Peyer's patch (tissue), 4 donors: ENCODE data around the gene DCHS1. TPM values are rescaled to one million over a fixed set of nuclear protein-coding genes. Genes with fewer than 3 reads are reported as not detected.

Source experiments
- DNase-seq, 3 donors: peaks; one replicate each; pipeline ENCODE4 v3.0.0-alpha.2; 2017 to 2019
- H3K27ac ChIP-seq, 4 donors: fragments of 200-600 bp; sonication (generic); one replicate each; pipeline ENCODE4 v1.5.1; 2016 to 2019
- H3K27me3 ChIP-seq, 2 donors: fragments of 200-600 bp; sonication (generic); one replicate each; pipeline ENCODE4 v1.5.1; 2019
- H3K36me3 ChIP-seq, 3 donors: fragments of 200-600 bp; sonication (generic); one replicate each; pipeline ENCODE4 v1.5.1; 2016 to 2019
- H3K4me1 ChIP-seq, 4 donors: fragments of 200-600 bp; sonication (generic); one replicate each; pipeline ENCODE4 v1.5.1; 2016 to 2019
- H3K4me3 ChIP-seq, 4 donors: fragments of 200-600 bp; sonication (generic); 1 replicate in 3 of 4; 2 replicates in 1 of 4; pipeline ENCODE4 v1.5.1; 2016 to 2019; ENCODE audit warnings: mild to moderate bottlenecking in 1 of 4
- H3K9me3 ChIP-seq, 4 donors: fragments of 200-600 bp; sonication (generic); one replicate each; pipeline ENCODE4 v1.5.1; 2016 to 2019; ENCODE audit warnings: mild to moderate bottlenecking in 1 of 4
- POLR2A ChIP-seq, 2 donors: fragments of 450-650 bp; IDR thresholded peaks; one replicate each; pipeline ENCODE4 v1.5.1; 2017; ENCODE audit warnings: antibody characterized with exemption in 2 of 2, mild to moderate bottlenecking in 2 of 2, moderate library complexity in 2 of 2
- total RNA-seq, 4 donors: library from RNA; depleted of rRNA; stranded (reverse); fragments of >200 nt; gene quantifications; one replicate each; pipeline ENCODE4 v1.1.0, GENCODE V29; 2016
- TF ChIP-seq, protein P1 (sequence below), 6 experiments: fragments of 450-650 bp in 4 of 6; fragments of 200-600 bp in 2 of 6; sonication (generic) in 1 of 6; IDR thresholded peaks; one replicate each; pipeline ENCODE4 v1.5.1; 2017 to 2019; ENCODE audit warnings: antibody characterized with exemption in 6 of 6, mild to moderate bottlenecking in 3 of 6, moderate library complexity in 1 of 6

Gene DCHS1
- total RNA-seq, 4 donors from 2014 or later: 2.8 to 12.4 (median 9.7) TPM

DNA sequence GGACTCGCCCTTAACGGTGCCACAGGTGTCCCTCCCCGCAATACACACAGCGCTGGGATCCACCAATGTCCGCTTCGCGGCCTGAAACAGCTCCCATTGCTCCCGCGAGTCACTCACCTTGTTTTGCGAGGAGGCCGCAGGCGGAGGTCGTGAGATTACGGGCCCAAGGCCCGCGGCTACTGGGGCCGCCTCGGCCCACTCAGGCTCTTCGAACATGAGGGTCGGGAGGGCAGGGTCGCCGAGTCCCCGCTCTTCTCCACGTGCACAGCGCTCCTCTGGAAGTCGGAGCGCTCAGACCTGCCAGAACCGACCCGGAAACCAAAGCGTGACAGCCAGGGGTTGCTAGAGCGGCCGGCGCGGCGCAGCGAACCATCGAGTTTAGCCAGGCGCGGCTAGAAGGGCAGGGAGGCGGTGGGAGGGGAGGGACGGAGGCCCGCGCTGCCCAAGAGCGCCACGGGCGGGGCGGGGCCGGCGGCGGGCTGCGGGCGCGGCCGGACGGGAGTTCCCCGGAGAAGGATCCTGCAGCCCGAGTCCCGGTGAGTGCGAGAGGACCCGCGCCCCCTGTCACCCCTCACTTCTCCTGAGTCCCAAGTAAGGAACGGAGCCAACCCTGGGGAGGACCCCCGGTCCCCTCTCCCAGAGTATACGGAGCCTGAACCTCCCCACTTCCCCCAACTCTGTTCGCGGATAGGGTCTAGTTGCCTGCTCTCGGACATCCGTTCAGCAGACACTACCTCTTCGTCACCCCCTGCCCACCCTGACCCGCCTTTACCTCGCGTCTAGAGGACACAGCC is 52.1 kb downstream of the DCHS1 start, which contains the start of the genes ILK and RRP8:
ILK (plus strand) TSS at position 488 of the 794 bp plus-strand sequence. CDS start 498 bp downstream, outside the sequence.
RRP8 (minus strand) TSS at position 330 of the 794 bp plus-strand sequence; CDS start at position 216, 114 bp downstream.
- H3K27me3 ChIP-seq: no peaks in the 10 kb centered on the region
- peak within 1 kb of the TSS; percentile 77 to 87 (median 84) for H3K4me3 ChIP-seq
- TF ChIP-seq POLR2A (IDR thresholded peaks at IDR 0.05): peak; percentile 67 to 72
- TF ChIP-seq, protein P1, sequence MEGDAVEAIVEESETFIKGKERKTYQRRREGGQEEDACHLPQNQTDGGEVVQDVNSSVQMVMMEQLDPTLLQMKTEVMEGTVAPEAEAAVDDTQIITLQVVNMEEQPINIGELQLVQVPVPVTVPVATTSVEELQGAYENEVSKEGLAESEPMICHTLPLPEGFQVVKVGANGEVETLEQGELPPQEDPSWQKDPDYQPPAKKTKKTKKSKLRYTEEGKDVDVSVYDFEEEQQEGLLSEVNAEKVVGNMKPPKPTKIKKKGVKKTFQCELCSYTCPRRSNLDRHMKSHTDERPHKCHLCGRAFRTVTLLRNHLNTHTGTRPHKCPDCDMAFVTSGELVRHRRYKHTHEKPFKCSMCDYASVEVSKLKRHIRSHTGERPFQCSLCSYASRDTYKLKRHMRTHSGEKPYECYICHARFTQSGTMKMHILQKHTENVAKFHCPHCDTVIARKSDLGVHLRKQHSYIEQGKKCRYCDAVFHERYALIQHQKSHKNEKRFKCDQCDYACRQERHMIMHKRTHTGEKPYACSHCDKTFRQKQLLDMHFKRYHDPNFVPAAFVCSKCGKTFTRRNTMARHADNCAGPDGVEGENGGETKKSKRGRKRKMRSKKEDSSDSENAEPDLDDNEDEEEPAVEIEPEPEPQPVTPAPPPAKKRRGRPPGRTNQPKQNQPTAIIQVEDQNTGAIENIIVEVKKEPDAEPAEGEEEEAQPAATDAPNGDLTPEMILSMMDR (IDR thresholded peaks at IDR 0.05): peak in 5 of 6 experiments; percentile 23 to 58 (median 35)
- peak; percentile 90 to 96 (median 95) for DNase-seq
- H3K4me1 ChIP-seq: peaks cover 0 to 59% (median 20%) of the 10 kb centered on the region in 4 donors
- peak within 1 kb of the TSS; percentile 91 to 94 (median 92) for H3K27ac ChIP-seq
- no peaks in the 10 kb centered on the region for H3K9me3 ChIP-seq
- H3K36me3 ChIP-seq: peaks cover 0 to 40% (median 0%) of the 10 kb centered on the region in 3 donors

- H3K4me1 ChIP-seq: peaks cover 0 to 47% (median 19%) of the 10 kb centered on the region in 4 donors
- TF ChIP-seq, protein P1 (IDR thresholded peaks at IDR 0.05): no peak
- no peak for TF ChIP-seq POLR2A (IDR thresholded peaks at IDR 0.05)
- DNase-seq: no peak
- H3K27ac ChIP-seq: peak overlapping the region in 3 of 4 donors; percentile 91 to 94 (median 91)
- no peaks in the 10 kb centered on the region for H3K27me3 ChIP-seq
- H3K4me3 ChIP-seq: peak overlapping the region; percentile 77 to 87 (median 84)
- H3K36me3 ChIP-seq: peaks cover 0 to 41% (median 0%) of the 10 kb centered on the region in 3 donors
- no peaks in the 10 kb centered on the region for H3K9me3 ChIP-seq
Measured at GRCh38 chr11:6602096-6602940, 53.3 kb downstream of the DCHS1 start.

DNA sequence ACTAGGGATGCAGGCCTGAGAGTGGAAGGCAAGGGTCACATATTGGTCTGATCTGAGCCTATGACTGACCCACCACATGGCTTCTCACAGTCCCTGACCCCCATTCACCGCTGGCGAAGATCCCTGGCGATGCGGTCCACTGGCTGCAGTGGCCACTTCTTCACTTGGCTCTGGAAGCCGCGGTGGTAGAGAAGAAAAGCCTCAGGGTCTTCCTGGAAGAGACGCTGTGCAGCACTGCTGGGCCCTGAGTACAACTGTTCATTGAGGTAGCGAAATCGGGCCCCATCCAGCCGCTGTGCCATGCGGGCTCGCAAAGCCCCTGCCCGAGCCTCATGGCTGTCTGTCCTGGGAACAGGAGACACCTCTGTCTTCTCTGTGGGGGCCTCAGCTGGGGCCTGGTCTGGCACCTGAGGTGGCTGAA is 54.6 kb downstream of the DCHS1 start:
- no peak for TF ChIP-seq POLR2A (IDR thresholded peaks at IDR 0.05)
- TF ChIP-seq, protein P1 (IDR thresholded peaks at IDR 0.05): no peak
- Histone ChIP-seq H3K9me3 (no peaks in the 10 kb centered on the region), H3K4me1 (peaks cover 0 to 37% (median 9%) of the 10 kb centered on the region in 4 donors), H3K27ac (no peak overlapping the region), H3K27me3 (no peaks in the 10 kb centered on the region), H3K36me3 (peaks cover 0 to 53% (median 0%) of the 10 kb centered on the region in 3 donors), H3K4me3 (no peak overlapping the region)
- no peak for DNase-seq

- Histone ChIP-seq H3K4me3 (no peak overlapping the region), H3K4me1 (peaks cover 0 to 26% (median 4%) of the 10 kb centered on the region in 4 donors), H3K9me3 (no peaks in the 10 kb centered on the region), H3K27ac (no peak overlapping the region), H3K36me3 (peaks cover 0 to 62% (median 0%) of the 10 kb centered on the region in 3 donors), H3K27me3 (no peaks in the 10 kb centered on the region)
- TF ChIP-seq POLR2A (IDR thresholded peaks at IDR 0.05): no peak
- TF ChIP-seq, protein P1 (IDR thresholded peaks at IDR 0.05): no peak
- DNase-seq: no peak
Measured at GRCh38 chr11:6599881-6600390, 55.7 kb downstream of the DCHS1 start.

DNA sequence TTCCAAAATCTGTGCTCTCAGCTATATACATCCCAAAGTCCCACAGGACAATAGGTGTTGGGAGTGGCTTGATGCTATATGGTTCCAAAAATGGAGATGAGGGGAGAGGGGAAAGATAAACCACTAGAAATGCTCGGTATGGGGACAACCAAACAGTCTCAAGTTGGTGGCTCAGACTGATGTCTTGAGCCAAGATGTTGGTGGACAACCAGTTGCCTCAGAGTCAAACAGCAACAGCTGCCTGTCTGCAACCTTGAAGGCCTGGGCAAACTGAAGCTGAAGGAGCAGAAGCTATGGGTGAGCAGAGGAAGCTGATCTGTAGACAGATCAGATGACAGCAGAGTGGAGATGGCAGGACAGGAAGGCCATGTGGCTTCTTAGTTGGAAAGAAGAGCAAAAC is 56.2 kb downstream of the DCHS1 start:
- H3K9me3 ChIP-seq: no peaks in the 10 kb centered on the region
- H3K36me3 ChIP-seq: peaks cover 0 to 66% (median 0%) of the 10 kb centered on the region in 3 donors
- H3K4me3 ChIP-seq: no peak overlapping the region
- H3K4me1 ChIP-seq: peaks cover 0 to 21% (median 4%) of the 10 kb centered on the region in 4 donors
- H3K27ac ChIP-seq: no peak overlapping the region
- no peak for DNase-seq
- H3K27me3 ChIP-seq: no peaks in the 10 kb centered on the region
- TF ChIP-seq, protein P1 (IDR thresholded peaks at IDR 0.05): no peak
- TF ChIP-seq POLR2A (IDR thresholded peaks at IDR 0.05): no peak
